HL-60 (cell line): ENCODE measurements around the gene HELZ.

Experiments
- DNase-seq, 2 experiments: peaks; one replicate each; pipeline ENCODE4 v3.0.0-alpha.2; 2010 to 2020; ENCODE audit warnings: low read depth in 1 of 2, low spot score in 1 of 2
- H3K27ac ChIP-seq: fragments of 250-450 bp; sonication (Bioruptor Pico); replicated peaks from 2 replicates; pipeline ENCODE4 v1.5.1; 2020; ENCODE audit warnings: mild to moderate bottlenecking, moderate library complexity
- H3K27me3 ChIP-seq: fragments of 250-450 bp; sonication (Bioruptor Pico); 2 replicates; pipeline ENCODE4 v1.5.1; 2021; ENCODE audit warnings: mild to moderate bottlenecking, moderate library complexity; ENCODE audit not compliant: insufficient read depth, poor library complexity, severe bottlenecking
- H3K4me3 ChIP-seq: replicated peaks from 2 replicates; pipeline ENCODE4 v1.5.1; 2011; ENCODE audit warnings: mild to moderate bottlenecking, control low read depth, low read length; ENCODE audit not compliant: insufficient read depth
- GABPA ChIP-seq: IDR thresholded peaks from 2 replicates; pipeline ENCODE4 v1.6.1; 2012; ENCODE audit warnings: low read depth
- POLR2AphosphoS5 ChIP-seq: IDR thresholded peaks from 2 replicates; pipeline ENCODE4 v1.6.1; 2012; ENCODE audit warnings: low read depth
- SPI1 ChIP-seq: IDR thresholded peaks from 2 replicates; pipeline ENCODE4 v1.6.1; 2012; ENCODE audit warnings: low read depth, mild to moderate bottlenecking, borderline replicate concordance
- TF ChIP-seq, protein P1 (sequence below): IDR thresholded peaks from one replicate; pipeline ENCODE4 v1.5.1; 2011; ENCODE audit warnings: low read length, control low read depth, inconsistent platforms; ENCODE audit not compliant: insufficient read depth
- TF ChIP-seq, protein P2 (sequence below): IDR thresholded peaks from 2 replicates; pipeline ENCODE4 v1.6.1; 2012; ENCODE audit warnings: low read depth; ENCODE audit not compliant: insufficient replicate concordance

HELZ gene

DNA sequence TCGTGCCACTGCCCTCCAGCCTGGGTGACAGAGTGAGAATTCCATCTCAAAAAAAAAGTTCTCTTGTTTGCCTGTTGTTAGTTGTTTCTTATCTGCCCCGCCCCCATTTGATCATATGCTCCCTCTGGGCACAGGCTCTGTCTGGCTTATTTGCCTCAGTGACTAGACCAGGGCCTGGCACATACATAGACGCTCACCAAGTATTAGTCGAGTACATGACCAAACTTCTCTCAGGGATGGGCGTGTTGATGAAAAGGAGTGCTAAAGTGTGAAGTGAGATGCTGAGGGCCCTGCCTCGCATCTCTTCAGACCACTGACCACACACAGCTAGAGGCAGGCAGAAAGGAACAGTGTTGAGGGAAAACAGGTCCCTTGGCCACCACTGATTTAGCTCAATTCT is 3.3 kb upstream of the HELZ start:
- TF ChIP-seq, protein P1, sequence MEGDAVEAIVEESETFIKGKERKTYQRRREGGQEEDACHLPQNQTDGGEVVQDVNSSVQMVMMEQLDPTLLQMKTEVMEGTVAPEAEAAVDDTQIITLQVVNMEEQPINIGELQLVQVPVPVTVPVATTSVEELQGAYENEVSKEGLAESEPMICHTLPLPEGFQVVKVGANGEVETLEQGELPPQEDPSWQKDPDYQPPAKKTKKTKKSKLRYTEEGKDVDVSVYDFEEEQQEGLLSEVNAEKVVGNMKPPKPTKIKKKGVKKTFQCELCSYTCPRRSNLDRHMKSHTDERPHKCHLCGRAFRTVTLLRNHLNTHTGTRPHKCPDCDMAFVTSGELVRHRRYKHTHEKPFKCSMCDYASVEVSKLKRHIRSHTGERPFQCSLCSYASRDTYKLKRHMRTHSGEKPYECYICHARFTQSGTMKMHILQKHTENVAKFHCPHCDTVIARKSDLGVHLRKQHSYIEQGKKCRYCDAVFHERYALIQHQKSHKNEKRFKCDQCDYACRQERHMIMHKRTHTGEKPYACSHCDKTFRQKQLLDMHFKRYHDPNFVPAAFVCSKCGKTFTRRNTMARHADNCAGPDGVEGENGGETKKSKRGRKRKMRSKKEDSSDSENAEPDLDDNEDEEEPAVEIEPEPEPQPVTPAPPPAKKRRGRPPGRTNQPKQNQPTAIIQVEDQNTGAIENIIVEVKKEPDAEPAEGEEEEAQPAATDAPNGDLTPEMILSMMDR = no peak
- TF ChIP-seq SPI1 (no peak), POLR2AphosphoS5 (no peak), GABPA (no peak)
- TF ChIP-seq, protein P2, sequence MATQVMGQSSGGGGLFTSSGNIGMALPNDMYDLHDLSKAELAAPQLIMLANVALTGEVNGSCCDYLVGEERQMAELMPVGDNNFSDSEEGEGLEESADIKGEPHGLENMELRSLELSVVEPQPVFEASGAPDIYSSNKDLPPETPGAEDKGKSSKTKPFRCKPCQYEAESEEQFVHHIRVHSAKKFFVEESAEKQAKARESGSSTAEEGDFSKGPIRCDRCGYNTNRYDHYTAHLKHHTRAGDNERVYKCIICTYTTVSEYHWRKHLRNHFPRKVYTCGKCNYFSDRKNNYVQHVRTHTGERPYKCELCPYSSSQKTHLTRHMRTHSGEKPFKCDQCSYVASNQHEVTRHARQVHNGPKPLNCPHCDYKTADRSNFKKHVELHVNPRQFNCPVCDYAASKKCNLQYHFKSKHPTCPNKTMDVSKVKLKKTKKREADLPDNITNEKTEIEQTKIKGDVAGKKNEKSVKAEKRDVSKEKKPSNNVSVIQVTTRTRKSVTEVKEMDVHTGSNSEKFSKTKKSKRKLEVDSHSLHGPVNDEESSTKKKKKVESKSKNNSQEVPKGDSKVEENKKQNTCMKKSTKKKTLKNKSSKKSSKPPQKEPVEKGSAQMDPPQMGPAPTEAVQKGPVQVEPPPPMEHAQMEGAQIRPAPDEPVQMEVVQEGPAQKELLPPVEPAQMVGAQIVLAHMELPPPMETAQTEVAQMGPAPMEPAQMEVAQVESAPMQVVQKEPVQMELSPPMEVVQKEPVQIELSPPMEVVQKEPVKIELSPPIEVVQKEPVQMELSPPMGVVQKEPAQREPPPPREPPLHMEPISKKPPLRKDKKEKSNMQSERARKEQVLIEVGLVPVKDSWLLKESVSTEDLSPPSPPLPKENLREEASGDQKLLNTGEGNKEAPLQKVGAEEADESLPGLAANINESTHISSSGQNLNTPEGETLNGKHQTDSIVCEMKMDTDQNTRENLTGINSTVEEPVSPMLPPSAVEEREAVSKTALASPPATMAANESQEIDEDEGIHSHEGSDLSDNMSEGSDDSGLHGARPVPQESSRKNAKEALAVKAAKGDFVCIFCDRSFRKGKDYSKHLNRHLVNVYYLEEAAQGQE = no peak
- Histone ChIP-seq H3K27ac (no peak overlapping the region), H3K4me3 (no peak overlapping the region), H3K27me3 (no peaks in the 10 kb centered on the region)
- DNase-seq = no peak

DNA sequence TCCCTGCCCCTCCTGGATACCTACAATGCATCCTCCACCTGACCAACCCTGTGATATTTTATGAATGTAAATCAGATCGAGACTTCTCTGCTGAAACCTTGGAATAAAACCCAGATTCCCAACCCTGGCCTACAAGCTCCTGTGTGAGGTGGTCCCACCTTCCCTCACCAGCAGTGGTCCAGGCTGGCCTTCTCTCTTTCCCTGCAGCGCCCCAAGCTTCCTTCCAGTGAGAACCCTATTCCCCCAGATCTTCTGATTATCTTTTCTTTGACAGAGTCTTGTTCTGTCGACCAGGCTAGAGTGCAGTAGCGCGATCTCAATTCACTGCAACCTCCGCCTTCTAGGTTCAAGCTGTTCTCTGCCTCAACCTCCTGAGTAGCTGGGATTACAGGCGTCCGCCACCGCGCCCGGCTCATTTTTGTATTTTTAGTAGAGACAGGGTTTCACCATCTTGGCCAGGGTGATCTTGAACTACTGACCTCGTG is 2.5 kb upstream of the HELZ start:
- H3K4me3 ChIP-seq = no peak overlapping the region
- no peaks in the 10 kb centered on the region for H3K27me3 ChIP-seq
- TF ChIP-seq POLR2AphosphoS5 (no peak), GABPA (no peak), SPI1 (no peak)
- TF ChIP-seq, protein P1 = no peak
- TF ChIP-seq, protein P2 = no peak
- no peak overlapping the region for H3K27ac ChIP-seq
- DNase-seq = no peak

DNA sequence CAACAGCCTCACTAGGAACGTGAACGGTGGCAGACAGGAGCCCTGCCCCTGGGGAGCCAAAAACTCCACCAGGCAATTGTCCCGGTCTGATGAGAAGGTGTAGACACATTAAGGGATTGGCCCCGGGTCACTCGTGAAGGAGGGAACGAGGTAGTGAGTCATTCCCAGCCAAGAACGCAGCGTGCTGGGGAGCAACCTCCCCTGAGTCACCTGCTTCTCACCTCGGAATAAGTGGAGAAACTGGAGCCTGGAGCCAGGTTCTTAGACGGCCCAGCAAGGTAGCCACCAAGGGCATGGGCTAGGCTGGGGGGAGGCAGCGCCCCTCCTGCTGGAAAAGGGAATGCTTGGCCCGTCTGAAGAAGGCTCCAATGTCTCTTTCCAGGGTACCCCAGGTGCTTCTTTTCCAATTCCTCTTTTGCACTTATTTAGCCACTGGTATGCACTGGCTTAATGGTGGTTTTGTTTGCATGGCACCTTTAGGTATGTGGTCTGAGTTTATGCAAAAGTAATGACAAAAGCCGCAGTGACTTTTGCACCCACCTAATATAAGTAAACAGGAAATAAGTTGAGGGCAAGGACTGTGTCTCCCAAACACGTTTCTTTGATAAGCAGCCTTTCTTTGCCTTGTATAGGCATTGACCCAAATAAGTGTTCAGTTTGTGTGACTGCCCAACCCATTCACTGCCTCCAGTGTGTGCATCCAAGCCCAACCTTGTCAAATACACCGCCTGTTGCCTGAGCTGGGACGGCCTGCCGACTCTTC is 1.8 kb upstream of the HELZ start:
- H3K27me3 ChIP-seq = no peaks in the 10 kb centered on the region
- no peak overlapping the region for H3K27ac ChIP-seq
- DNase-seq = no peak
- H3K4me3 ChIP-seq = no peak overlapping the region
- TF ChIP-seq SPI1 (no peak; the same call in 1 of the 2 replicates), GABPA (no peak), POLR2AphosphoS5 (no peak)
- TF ChIP-seq, protein P1 = no peak
- TF ChIP-seq, protein P2 = no peak
